IPS-20b (cell line): ENCODE measurements around the gene SRP9.
A peak's percentile ranks its signal among the peaks of the same experiment; 100 is the strongest.

ENCODE experiments used
- H3K27ac ChIP-seq: one replicate; pipeline ENCODE4 v1.5.1; 2013; ENCODE audit warnings: low read length
- H3K27me3 ChIP-seq: 2 replicates; pipeline ENCODE4 v1.6.1; 2013; ENCODE audit warnings: mild to moderate bottlenecking, low read length, inconsistent platforms; ENCODE audit not compliant: insufficient read depth
- H3K36me3 ChIP-seq: 2 replicates; pipeline ENCODE4 v1.6.1; 2013; ENCODE audit warnings: low read depth, mild to moderate bottlenecking, inconsistent platforms, low read length, moderate library complexity; ENCODE audit not compliant: insufficient read depth
- H3K4me1 ChIP-seq: 2 replicates; pipeline ENCODE4 v1.6.1; 2013; ENCODE audit warnings: mild to moderate bottlenecking, control low read depth, inconsistent platforms, low read length, moderate library complexity; ENCODE audit not compliant: insufficient read depth
- H3K4me3 ChIP-seq: 2 replicates; pipeline ENCODE4 v1.5.1; 2013; ENCODE audit warnings: mild to moderate bottlenecking, low read length, inconsistent platforms
- H3K9ac ChIP-seq: 2 replicates; pipeline ENCODE4 v1.6.1; 2013; ENCODE audit warnings: low read depth, mild to moderate bottlenecking, inconsistent platforms, low read length, moderate library complexity
- H3K9me3 ChIP-seq: 2 replicates; pipeline ENCODE4 v1.6.1; 2013; ENCODE audit warnings: mild to moderate bottlenecking, low read depth, low read length, inconsistent platforms; ENCODE audit not compliant: insufficient read depth

Gene SRP9

DNA sequence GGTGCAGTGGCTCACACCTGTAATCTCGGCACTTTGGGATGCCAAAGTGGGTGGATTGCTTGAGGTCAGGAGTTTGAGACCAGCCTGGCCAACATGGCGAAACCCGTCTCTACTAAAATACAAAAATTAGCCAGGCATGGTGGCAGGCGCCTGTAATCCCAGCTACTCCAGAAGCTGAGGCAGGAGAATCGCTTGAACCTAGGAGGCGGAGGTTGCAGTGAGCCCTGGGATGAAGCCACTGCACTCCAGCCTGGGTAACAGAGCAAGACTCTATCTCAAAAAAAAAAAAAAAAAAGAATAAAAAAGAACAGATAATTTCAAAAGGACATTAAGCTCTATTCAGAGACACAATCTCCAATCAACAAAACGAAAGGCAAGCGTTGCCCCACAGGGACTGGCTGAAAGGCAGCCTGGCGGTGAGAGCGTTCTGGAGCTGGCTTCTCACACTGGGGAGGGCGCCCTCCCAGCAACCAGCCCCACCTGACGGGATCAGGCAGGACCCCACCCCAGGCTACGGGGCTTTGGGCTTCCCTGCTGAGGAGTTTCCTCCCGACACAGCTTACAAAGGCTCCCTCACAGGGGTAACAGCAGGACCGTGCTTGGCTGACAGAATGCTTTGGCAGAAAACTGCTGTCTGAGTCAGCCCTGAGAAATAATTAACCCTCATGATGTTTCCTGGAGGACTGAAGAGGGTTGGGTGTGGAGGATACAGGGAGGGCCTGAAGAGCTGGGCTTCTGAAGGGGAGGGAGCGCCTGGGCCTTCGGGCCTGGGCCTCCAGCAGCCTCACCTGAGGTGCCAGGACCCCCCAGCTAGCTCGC is 31.1 kb upstream of the SRP9 start:
- no peak overlapping the region for H3K27ac ChIP-seq
- peaks cover 19% of the 10 kb centered on the region; the same call in 1 of the 2 replicates for H3K27me3 ChIP-seq
- peaks cover 7% of the 10 kb centered on the region; the same call in 1 of the 2 replicates for H3K4me1 ChIP-seq
- H3K36me3 ChIP-seq: no peaks in the 10 kb centered on the region
- H3K9me3 ChIP-seq: no peaks in the 10 kb centered on the region
- H3K9ac ChIP-seq: no peak overlapping the region
- peak overlapping the region; percentile 27; the same call in 1 of the 2 replicates for H3K4me3 ChIP-seq

DNA sequence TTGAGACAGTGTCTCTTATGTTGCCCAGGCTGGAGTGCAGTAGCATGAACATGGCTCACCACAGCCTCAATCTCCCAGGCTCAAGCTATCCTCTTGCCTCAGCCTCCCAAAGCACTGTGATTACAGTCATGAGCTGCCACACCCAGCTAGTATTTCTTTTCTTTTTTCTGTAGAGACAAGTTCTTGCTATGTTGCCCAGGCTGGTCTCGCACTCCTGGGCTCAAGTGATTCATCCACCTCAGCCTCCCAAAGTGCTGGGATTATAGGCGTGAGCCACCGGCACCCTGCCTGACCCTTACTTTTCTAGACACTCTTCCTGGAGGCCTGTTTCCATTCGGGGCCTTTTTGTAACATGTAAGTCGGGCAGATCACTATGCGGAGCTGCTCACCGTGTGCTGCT is 30.1 kb upstream of the SRP9 start:
- no peaks in the 10 kb centered on the region for H3K9me3 ChIP-seq

DNA sequence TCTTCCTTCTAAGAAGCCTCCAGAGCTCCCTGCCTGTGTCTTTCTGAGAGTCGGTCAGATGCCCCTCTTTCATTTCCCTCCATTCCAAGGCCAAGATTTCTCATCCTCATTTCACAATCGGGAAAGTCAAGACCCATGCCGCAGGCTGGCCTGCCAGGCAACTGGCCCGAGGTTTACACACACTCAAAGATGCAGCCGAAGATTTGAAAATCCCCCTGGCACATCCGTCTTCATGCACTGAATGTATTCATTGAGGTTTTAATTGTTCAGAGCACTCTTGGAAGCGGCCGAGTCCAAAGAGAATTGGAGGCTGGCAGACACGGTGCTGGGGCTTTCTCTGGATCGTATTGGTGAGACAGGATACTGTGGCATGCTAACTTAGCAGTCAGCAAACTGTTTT is 29.1 kb upstream of the SRP9 start:
- H3K4me1 ChIP-seq: peaks cover 13% of the 10 kb centered on the region; the same call in 1 of the 2 replicates
- H3K27ac ChIP-seq: no peak overlapping the region
- H3K27me3 ChIP-seq: peaks cover 19% of the 10 kb centered on the region; the same call in 1 of the 2 replicates
- no peak overlapping the region for H3K4me3 ChIP-seq
- H3K9ac ChIP-seq: no peak overlapping the region
- no peaks in the 10 kb centered on the region for H3K9me3 ChIP-seq
- no peaks in the 10 kb centered on the region for H3K36me3 ChIP-seq

More for the DNA sequence above, 30.1 kb upstream of the SRP9 start:
- H3K4me3 ChIP-seq: no peak overlapping the region
- peaks cover 19% of the 10 kb centered on the region; the same call in 1 of the 2 replicates for H3K27me3 ChIP-seq
- H3K9ac ChIP-seq: no peak overlapping the region
- no peaks in the 10 kb centered on the region for H3K36me3 ChIP-seq
- H3K4me1 ChIP-seq: peaks cover 13% of the 10 kb centered on the region; the same call in 1 of the 2 replicates
- H3K27ac ChIP-seq: no peak overlapping the region

DNA sequence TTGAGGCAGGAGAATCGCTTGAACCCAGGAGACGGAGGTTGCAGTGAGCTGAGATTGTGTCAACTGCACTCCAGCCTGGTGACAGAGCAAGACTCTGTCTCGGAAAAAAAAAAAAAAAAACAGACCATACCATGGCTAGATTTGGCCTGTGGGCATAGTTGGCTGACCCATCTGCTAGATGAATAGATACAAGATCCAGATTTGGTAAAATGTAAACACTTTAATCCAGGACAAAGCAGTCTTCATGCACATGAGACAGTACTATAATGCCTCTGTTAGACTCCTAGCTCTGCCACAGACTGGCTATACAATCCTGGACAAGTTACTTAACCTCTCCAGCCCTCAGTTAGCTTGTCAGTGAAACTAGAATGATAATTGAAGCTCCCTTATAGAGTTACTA is 27.9 kb upstream of the SRP9 start:
- Histone ChIP-seq H3K9ac (no peak overlapping the region), H3K27ac (no peak overlapping the region), H3K36me3 (no peaks in the 10 kb centered on the region), H3K4me1 (peaks cover 13% of the 10 kb centered on the region; the same call in 1 of the 2 replicates), H3K9me3 (no peaks in the 10 kb centered on the region), H3K4me3 (no peak overlapping the region), H3K27me3 (peaks cover 17% of the 10 kb centered on the region; the same call in 1 of the 2 replicates)

DNA sequence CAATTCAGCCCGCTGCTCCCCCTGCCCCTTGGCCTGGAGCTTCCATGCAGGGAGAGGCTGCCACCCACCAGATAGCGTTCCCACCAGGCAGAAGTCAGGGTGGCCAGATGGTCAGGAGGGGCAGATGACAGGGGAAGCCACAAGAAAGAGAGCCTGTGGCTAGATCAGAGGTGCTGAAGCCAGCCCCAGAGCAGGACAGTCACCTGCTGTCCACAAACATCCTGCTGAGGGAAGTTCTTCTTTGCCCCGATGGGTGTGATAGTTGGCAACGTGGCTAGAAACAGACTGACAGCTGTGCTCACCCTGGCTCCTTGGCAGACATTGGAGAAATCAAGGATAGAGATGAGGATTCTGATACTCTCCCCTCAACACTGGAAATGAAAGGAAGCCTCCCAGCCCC is 27.2 kb upstream of the SRP9 start:
- Histone ChIP-seq H3K9ac (no peak overlapping the region), H3K9me3 (no peaks in the 10 kb centered on the region)

DNA sequence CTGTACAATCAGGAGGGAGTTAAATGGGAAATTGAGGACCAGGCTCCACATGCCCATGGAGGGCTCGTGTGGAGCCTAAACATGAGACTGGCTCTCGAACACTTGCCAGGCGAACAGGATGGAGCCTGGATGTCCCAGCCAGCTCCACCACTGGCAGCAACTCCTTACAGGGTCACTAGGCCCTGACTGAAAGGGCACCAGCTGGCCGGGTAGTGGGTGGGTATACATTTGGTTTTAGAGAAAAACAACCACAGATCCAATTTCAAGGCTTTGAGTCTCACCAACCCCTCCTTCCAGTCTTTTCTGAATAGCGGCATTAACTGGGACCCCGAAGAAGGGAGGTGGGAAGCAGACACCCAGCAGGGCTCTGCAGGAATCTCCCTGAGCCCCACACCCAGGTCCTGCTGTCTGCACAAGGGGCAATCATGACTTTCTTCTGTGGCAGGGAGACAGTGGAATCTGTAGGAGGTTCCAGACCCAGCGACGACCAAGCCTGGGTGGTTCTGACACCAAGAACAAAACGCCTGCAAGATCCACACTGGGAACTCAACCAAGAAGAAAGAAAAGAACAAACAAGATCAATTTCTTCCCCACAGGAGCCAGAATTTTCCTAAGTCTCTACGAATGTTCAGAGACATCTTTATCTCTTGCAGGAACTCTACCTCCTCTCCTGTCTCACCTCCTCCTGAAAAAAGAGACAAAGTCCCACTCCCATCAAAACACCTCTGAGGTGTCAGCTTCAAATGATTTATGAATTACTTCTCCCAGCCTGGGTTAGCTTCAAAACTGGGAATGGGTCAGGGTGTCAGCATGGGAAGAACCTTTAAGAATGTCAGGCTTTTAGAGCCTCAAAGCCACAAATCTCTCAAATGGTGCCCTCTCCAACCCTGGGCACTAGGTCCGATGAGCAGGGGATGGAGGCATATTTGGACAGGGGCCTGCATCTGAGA is 26.5 kb upstream of the SRP9 start:
- peaks cover 4% of the 10 kb centered on the region; the same call in 1 of the 2 replicates for H3K27me3 ChIP-seq
- H3K27ac ChIP-seq: no peak overlapping the region
- H3K4me3 ChIP-seq: no peak overlapping the region
- no peaks in the 10 kb centered on the region for H3K9me3 ChIP-seq
- peaks cover 11% of the 10 kb centered on the region; the same call in 1 of the 2 replicates for H3K4me1 ChIP-seq
- H3K9ac ChIP-seq: no peak overlapping the region
- no peaks in the 10 kb centered on the region for H3K36me3 ChIP-seq

More for the DNA sequence above, 27.2 kb upstream of the SRP9 start:
- Histone ChIP-seq H3K4me3 (no peak overlapping the region), H3K27ac (no peak overlapping the region), H3K27me3 (peaks cover 10% of the 10 kb centered on the region; the same call in 1 of the 2 replicates), H3K4me1 (peaks cover 16% of the 10 kb centered on the region; the same call in 1 of the 2 replicates), H3K36me3 (no peaks in the 10 kb centered on the region)

DNA sequence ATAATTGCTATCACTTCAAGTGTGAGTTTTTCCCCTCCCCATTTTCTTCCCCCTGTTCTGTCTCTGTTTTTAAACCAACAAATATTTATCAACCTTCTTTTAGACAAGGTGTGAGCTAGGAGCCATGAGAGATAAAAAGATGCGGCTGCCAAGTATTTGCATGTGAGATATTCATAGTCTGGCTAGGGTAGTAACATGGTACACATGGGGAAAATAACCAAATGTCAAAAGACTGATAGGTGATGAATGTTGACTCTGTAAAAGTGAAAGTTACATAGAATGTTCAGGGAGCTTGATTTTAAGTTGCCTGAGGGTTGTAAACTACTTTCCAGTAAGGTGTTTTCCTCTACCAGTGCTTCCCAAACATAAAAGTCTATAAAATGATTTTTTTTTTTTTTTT is 25.4 kb upstream of the SRP9 start:
- Histone ChIP-seq H3K9me3 (no peaks in the 10 kb centered on the region), H3K9ac (no peak overlapping the region), H3K36me3 (no peaks in the 10 kb centered on the region), H3K27me3 (peaks cover 4% of the 10 kb centered on the region; the same call in 1 of the 2 replicates), H3K4me3 (no peak overlapping the region), H3K4me1 (peaks cover 9% of the 10 kb centered on the region; the same call in 1 of the 2 replicates), H3K27ac (no peak overlapping the region)

DNA sequence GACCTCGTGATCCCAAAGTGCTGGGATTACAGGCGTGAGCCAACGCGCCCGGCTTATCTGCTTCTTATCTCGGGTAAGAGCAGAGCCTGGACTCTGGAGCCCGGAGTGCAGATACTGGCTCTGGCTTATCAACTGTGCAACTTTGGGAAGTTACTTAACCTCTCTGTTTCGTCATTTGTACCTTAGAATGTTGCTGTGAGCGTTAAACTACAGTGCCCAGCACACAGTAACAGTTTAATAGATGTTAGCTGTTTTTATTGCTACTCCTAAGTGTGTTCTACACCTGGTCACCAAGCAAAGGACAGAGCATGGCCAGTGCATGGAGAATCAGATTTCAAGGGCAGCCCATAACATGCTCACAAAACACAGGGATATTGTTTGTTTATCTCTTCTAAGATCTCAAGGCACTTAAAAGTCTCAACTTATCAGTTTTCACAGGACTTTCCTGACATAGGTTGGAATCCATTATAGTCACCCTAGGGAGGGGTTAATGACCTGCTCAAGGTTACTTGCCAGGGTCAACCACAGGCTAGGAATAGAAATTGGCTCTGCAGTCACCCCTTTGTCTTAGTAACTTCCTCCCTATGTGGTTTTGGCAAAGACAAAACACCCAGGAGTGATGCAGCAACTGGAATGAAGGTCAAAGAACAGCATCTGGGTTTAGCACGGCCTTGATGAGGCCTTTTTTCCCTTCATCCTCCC is 22.5 kb upstream of the SRP9 start:
- Histone ChIP-seq H3K4me3 (no peak overlapping the region), H3K9ac (no peak overlapping the region), H3K9me3 (no peaks in the 10 kb centered on the region), H3K27me3 (peaks cover 4% of the 10 kb centered on the region; the same call in 1 of the 2 replicates), H3K27ac (no peak overlapping the region), H3K36me3 (no peaks in the 10 kb centered on the region), H3K4me1 (peaks cover 9% of the 10 kb centered on the region; the same call in 1 of the 2 replicates)

DNA sequence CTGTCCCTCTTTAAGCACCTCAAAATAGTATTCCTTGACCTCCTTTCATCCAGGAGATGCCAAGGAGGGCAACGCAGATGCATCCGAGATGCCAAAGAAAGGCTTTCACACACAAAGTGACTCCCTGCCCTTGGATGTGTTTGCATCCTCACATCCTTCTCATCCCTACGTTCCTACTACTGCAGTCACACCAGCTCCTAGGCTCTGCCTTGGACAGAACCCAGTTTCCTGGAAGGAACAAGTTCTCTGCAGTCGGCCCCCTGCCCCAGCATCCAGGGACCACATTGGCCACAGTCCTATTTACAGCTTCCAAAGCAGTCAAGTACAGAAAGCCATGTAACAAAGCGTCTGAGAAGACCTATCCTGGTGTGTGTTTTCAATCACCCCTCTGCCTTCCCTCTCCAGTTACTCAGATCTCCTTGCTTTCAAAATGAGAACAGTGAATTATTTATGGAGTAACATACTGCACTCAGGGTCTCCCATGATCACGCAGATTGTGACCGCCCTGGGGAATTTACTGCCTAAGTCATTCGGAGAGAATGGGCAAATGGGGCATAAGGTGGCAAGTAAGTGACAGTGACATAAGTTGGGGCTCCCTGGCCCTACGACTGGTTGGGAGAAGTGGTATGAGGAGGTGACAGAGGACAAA is 21.8 kb upstream of the SRP9 start:
- peaks cover 9% of the 10 kb centered on the region; the same call in 1 of the 2 replicates for H3K4me1 ChIP-seq
- no peak overlapping the region for H3K9ac ChIP-seq
- H3K27me3 ChIP-seq: no peaks in the 10 kb centered on the region; the same call in 1 of the 2 replicates
- no peak overlapping the region for H3K27ac ChIP-seq
- H3K36me3 ChIP-seq: no peaks in the 10 kb centered on the region
- no peak overlapping the region for H3K4me3 ChIP-seq
- no peaks in the 10 kb centered on the region for H3K9me3 ChIP-seq

DNA sequence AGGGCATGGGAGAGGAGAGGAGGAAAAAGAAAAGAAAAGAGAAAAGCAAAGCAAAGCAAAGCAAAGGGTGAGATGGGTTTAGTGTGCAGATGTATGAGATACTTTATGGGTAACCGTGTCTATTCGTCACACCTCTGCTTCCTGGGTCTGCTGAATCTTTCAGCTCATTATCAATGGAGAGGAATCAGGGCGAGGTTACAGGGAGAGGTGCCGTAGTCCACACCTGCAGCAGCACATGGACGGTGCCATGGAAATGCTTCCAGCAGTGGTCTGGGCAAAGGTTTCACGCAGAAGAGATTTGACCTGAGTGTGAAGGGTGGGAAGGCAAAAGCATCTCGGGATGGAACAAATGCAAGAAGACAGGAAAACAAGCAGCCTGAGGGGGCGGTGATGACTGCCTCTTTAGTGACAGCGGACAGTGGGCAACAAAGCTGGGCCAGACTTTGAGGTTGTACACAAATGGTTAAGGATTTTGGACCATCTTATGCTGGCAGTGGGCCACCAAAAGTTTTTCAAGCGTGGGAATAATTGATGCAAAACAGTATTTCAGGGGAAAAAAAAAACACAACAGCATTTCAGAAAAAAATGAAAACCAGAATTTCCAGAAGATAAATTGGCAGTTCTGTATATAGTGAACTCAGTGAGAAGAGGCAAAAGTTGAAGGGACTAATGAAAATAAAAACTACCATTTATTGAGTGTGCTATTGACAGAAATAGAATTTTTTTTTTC is 19.5 kb upstream of the SRP9 start:
- H3K27me3 ChIP-seq: no peaks in the 10 kb centered on the region
- H3K36me3 ChIP-seq: no peaks in the 10 kb centered on the region
- no peak overlapping the region for H3K9ac ChIP-seq
- no peaks in the 10 kb centered on the region for H3K9me3 ChIP-seq
- H3K27ac ChIP-seq: no peak overlapping the region
- peaks cover 13% of the 10 kb centered on the region; the same call in 1 of the 2 replicates for H3K4me1 ChIP-seq
- H3K4me3 ChIP-seq: no peak overlapping the region
